HG03378 (cell line): ENCODE results near the gene CDH23.

ENCODE experiments used
- ATAC-seq: cut with Tn5 transposase; IDR thresholded peaks from one replicate; pipeline ENCODE4 v1.9.1; 2021; ENCODE audit warnings: mild to moderate bottlenecking, moderate library complexity; ENCODE audit not compliant: unreplicated experiment

CDH23 gene

GRCh38 chr10:71511206-71511605, 114.5 kb downstream of the CDH23 start:
- no peak for ATAC-seq

GRCh38 chr10:71512312-71512711, 115.6 kb downstream of the CDH23 start:
- ATAC-seq, result no peak

- ATAC-seq, result no peak
Measured at GRCh38 chr10:71512761-71513539, 116.2 kb downstream of the CDH23 start.

- no peak for ATAC-seq
Measured at GRCh38 chr10:71513540-71513853, 116.8 kb downstream of the CDH23 start.

GRCh38 chr10:71513936-71514335, 117.2 kb downstream of the CDH23 start:
- no peak for ATAC-seq

- ATAC-seq, result no peak
Measured at GRCh38 chr10:71515531-71516172, 118.9 kb downstream of the CDH23 start.

GRCh38 chr10:71516890-71517289, 120.2 kb downstream of the CDH23 start:
- no peak for ATAC-seq

- no peak for ATAC-seq
Measured at GRCh38 chr10:71517298-71518169, 120.8 kb downstream of the CDH23 start.

- ATAC-seq, result no peak
Measured at GRCh38 chr10:71520042-71520441, 123.3 kb downstream of the CDH23 start.

- no peak for ATAC-seq
Measured at GRCh38 chr10:71521504-71522441, 125.1 kb downstream of the CDH23 start.

- no peak for ATAC-seq
Measured at GRCh38 chr10:71522442-71523144, 125.9 kb downstream of the CDH23 start.

- no peak for ATAC-seq
Measured at GRCh38 chr10:71523756-71524155, 127.0 kb downstream of the CDH23 start.

GRCh38 chr10:71525092-71525491, 128.4 kb downstream of the CDH23 start:
- ATAC-seq, result no peak

GRCh38 chr10:71525721-71526120, 129.0 kb downstream of the CDH23 start:
- no peak for ATAC-seq

GRCh38 chr10:71526653-71527052, 129.9 kb downstream of the CDH23 start:
- ATAC-seq, result no peak

- ATAC-seq, result no peak
Measured at GRCh38 chr10:71527135-71527534, 130.4 kb downstream of the CDH23 start.

GRCh38 chr10:71528371-71529206, 131.9 kb downstream of the CDH23 start:
- ATAC-seq, result no peak

GRCh38 chr10:71529207-71529827, 132.6 kb downstream of the CDH23 start:
- ATAC-seq, result no peak

- ATAC-seq, result no peak
Measured at GRCh38 chr10:71530781-71531180, 134.1 kb downstream of the CDH23 start.
